NCI-H2227 (cell line): ENCODE results near the gene TWF2.

Experiments used
- DNase-seq: peaks from one replicate; lab custom pipeline; 2025; ENCODE audit not compliant: unreplicated experiment; lab: John Stamatoyannopoulos, UW

Gene TWF2

DNA sequence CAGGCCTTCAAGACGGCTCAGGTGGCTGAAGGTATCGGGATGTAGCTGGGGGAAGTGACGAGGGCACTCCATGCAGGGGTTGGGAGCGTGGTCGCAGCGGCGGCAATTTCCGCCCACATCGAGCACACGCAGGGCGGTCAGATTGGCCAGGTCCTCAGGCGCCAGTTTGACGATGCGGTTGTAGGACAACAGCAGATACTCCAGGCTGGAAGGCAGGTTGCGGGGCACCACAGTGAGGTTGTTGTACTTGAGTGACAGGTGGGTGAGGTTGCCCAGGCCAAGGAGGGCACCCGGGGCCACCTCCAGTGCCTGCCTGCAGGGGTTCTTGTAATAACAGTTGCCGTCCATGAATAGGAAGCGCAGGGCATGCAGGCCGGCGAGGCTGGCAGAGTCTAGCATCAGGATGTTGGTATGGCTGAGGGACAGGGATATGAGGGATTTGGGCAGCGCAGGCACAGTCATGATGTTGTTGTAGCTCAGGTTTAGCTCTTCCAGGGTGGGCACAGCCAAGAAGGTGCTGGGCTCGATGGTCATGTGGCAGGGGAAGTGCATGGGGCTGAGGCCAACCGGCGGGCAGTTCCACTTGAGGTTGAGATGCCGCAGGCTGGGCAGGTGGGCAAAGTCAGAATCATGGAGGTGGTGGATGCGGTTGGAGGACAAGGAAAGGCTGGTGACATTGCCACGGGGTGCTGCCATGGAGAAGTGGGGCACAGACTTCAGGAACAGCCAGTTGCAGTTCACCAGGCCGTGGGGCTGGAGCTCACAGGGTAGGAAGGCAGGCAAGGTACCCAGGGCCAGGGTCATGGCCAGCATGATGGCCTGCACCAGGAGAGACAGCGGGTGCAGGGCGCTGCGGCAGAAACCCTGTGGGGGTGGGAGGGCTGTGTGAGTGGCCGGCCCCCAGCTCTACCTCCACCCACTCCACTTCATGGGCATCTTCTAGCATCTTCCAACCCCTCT lies 15.2 kb downstream of the TWF2 start:
- no peak for DNase-seq

GRCh38 chr3:52222319-52223221 lies 16.4 kb downstream of the TWF2 start:
- DNase-seq, result no peak

DNA sequence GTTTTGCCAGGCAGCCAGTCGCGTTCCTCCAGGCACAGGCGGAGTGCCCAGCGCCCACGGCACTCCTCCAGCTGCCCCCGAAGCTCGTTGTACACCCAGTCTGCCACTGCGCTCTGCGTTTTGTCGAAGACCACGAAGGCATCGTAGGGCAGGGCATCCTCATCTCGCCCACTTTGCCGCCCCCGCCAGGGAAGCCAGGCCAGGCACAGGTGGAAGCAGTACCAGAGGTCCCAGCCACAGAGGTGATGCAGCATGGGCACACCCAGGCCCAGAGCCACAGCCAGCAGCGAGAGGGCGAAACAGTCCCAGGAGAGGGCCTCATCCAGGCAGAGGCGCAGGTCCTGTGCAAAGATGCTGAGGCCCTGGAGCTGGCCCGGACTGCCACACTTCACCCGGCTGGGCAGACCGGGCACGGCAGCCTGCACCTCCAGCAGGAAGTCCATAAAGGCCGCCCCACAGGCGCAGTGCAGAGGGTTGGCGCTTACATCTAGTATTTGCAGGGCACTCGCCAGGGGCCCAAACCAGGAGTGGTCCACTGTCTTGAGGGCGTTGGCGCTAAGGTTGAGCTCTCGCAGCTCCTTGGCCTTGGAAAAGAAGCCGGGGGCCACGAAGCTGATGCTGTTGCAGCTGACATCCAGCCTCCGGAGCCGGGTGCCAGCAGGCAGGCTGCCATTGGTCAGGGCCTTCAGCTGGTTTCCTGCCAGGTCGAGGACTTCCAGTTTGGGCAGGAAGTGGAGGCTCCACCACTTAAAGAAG lies 17.2 kb downstream of the TWF2 start:
- no peak for DNase-seq

DNA sequence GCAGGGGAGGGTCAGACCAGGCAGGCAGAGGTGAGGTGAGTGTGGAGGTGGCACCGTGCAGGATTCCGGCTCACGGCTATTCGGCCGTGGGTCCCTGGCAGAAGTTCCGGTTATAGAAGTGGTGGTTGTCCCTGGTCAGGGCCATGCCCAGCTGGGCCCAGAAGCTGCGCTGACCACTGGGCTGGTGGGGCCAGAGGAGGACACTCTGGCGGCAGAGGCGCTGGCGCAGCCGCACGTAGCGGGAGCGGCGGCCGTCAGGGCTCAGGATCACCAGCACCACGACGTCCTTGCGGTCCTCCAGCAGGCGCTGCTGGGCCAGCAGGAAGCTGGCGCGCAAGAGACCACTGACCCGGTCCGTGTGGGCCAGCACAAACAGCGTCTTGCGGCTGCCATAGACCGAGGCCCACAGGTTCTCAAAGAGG lies 17.8 kb downstream of the TWF2 start:
- no peak for DNase-seq

DNA sequence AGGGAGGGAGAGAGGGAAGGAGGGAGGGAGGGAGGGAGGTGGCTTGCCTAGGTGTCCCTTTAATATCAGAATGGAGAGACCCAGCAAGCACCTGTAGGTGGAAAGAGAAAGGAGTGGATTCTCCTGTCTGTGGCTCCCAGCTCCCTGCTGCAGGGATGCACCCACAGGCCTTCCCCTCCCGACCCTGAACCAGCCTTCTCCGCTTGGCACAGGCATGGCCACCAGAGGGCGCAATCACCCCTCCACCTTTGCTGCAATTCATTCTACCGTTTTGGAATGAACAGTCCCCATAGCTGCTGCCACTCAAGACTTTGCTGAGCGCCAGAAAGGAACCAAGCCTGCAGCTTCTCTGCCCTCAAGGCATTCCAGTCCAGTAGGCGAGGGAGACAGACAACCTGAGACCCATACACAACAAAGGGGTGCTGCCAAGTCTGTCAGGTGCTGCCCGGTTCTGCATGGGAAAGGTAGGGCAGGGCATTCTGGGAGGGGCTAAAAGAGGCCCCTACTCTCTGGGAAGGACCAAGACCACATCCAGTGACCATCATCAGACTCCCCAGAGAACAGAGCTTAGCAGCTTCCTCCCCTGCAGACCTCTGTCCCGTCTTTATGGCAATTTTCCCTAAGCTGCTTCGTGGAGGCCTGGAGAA lies 18.5 kb downstream of the TWF2 start:
- peak; percentile 79 for DNase-seq

GRCh38 chr3:52218937-52219650 lies 19.9 kb downstream of the TWF2 start:
- no peak for DNase-seq

GRCh38 chr3:52218454-52218853 lies 20.5 kb downstream of the TWF2 start:
- DNase-seq, result no peak

- no peak for DNase-seq
Measured at GRCh38 chr3:52218026-52218425, 20.9 kb downstream of the TWF2 start.

- no peak for DNase-seq
Measured at GRCh38 chr3:52217409-52217805, 21.6 kb downstream of the TWF2 start.

GRCh38 chr3:52216585-52217408 lies 22.2 kb downstream of the TWF2 start:
- no peak for DNase-seq

DNA sequence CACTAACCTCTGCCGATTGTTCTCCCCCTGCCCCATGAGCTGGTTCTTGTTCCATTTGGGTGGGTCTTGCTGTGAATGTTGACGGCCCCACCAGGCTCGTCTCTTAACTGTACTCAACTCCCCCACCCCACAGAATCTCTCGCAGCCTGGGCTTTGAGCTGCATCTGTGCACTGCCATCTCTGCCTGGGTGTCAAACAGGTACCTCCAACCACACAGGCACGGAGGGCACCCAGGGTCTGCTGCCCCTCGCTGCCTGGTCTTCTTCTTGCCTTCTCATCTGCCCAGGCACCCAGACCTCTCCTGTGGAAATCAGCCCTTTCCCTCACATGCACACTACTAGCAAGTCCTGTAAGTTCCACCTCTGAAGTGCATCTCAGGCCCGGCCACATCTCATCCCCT lies 23.6 kb downstream of the TWF2 start:
- no peak for DNase-seq

DNA sequence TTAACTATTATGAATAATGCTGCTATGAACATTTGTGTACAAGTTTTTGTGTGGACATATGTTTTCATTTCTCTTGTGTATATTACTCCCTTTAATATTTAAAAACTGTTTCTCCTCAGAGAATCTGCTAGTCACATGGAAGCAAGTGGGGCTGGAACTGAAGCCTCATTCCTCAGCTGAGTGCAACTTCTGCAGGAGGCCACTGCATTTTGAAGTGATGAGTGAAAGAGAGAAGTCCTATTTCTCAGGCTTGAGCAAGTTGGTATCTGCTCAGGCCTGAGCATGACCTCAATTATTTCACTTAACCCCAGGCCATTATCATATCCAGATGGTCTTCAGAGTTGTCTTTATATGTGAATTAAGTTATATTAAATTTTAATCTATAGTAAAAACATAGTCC lies 25.1 kb downstream of the TWF2 start:
- no peak for DNase-seq

DNA sequence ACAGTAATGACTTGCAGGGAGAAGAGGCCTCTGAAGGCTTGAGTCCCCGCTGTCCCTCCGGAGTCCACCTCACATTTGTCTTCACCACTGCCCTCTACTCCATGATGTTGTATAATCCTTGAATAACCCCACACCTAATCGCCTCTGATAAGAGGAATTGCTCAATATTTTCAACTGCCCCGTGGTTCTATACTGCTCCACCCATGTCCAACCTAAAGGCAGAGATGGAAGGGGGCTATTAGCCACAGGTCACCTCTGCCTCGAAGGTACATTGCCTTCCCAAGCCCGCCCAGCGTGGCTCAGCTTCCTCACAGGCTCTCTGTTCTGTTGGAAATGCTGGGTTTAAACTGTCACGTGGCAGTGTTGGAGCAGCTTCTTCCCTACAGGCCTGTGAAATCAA lies 26.0 kb downstream of the TWF2 start:
- DNase-seq, result no peak

DNA sequence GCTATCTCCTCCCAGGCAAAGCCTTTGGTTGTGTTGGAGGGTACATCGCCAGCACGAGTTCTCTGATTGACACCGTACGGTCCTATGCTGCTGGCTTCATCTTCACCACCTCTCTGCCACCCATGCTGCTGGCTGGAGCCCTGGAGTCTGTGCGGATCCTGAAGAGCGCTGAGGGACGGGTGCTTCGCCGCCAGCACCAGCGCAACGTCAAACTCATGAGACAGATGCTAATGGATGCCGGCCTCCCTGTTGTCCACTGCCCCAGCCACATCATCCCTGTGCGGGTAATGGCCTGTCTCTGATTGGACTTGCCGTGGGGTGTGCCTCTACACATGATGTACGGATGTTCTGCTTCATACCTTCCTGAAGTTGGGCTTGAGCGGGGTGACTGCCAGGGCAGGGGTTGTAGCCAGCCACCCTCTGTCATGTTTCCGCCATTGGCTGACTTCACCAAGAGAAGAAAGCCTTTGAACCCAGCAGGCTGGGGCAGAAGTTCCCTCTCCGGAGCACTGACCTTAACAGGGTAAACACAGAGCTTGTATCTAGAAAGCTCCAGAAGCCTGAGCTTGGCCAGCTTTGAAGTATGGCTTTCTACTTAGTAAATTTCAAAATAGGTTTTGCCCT lies 27.6 kb downstream of the TWF2 start:
- DNase-seq, result no peak

DNA sequence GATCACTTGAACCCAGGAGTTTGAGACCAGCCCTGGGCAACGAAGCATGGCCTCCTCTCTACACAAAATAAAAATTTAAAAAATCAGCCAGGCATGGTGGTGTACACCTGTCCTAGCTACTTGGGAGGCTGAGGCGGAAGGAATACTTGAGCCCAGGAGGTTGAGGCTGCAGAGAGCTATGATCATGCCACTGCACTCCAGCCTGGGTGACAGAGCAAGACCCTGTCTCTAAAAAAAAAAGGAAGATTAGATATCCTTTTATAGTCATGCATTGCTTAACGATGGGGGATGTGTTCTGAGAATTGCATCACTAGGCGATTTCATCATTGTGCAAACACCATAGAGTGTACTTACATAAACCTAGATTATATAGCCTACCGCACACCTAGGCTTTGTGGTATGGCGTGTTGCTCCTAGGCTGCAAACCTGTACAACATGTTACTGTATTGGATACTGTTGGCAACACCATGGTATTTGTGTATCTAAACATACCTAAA lies 28.4 kb downstream of the TWF2 start:
- no peak for DNase-seq

- no peak for DNase-seq
Measured at GRCh38 chr3:52210037-52210436, 28.9 kb downstream of the TWF2 start.

- no peak for DNase-seq
Measured at GRCh38 chr3:52208556-52208955, 30.4 kb downstream of the TWF2 start.

DNA sequence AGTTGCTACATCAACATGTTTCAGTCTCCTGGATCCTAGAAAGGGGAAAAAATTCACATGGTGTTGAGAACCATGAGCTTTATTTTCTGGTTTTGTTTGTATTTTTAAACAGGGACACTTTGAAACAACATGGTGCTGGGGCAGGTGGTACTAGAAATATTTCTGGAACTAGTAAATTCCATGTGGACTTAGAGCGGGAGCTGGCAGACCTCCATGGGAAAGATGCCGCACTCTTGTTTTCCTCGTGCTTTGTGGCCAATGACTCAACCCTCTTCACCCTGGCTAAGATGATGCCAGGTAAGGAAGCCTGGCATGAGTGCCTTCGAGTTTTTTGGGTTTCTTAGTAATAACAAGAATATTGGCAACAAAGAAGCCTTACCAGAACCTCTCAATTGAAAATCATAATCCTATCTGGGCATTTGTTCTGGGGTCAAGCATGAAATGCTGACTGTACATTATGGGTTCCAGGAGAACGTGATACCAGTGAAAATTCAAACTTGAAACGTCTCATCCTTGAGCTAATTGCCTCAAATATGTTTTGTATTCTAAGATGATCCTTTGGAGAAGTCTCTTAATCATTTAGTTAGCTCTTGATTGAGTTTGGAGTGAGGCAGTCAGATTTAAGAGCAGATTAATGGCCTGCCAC lies 33.1 kb downstream of the TWF2 start:
- DNase-seq, result no peak
